NCI-H82 treated with DMSO at 0.1 percent for 48 hours (cell line): Measurements from ENCODE around the gene DTX3.
"Not testable (repeated sequence)": the region's sequence is repeated elsewhere in the genome, so short reads cannot be mapped to it uniquely, and the experiment has no call there.

Source experiments
- DNase-seq: peaks from one replicate; lab custom pipeline; 2025; ENCODE audit not compliant: unreplicated experiment; lab: John Stamatoyannopoulos, UW

Gene DTX3

DNA sequence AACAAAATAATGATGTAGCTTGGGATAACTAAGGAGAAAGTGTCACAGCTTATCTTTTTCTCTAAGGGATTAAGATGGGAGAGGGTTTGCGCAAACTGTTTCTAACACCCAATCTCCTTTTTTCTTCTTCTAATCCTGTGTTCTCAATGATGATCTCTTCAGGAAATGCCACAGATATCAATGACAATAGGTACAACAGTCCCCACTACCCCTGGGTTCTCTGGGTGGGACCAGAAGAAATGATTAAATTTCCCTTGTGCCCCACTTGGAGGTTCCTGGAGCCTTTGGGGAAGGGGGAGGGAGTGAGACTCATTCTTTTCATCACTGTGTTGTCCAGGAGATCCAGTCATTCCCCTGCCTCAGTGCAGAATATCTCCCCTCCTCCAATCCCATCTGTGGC lies 22.2 kb upstream of the DTX3 start:
- DNase-seq: no peak

DNA sequence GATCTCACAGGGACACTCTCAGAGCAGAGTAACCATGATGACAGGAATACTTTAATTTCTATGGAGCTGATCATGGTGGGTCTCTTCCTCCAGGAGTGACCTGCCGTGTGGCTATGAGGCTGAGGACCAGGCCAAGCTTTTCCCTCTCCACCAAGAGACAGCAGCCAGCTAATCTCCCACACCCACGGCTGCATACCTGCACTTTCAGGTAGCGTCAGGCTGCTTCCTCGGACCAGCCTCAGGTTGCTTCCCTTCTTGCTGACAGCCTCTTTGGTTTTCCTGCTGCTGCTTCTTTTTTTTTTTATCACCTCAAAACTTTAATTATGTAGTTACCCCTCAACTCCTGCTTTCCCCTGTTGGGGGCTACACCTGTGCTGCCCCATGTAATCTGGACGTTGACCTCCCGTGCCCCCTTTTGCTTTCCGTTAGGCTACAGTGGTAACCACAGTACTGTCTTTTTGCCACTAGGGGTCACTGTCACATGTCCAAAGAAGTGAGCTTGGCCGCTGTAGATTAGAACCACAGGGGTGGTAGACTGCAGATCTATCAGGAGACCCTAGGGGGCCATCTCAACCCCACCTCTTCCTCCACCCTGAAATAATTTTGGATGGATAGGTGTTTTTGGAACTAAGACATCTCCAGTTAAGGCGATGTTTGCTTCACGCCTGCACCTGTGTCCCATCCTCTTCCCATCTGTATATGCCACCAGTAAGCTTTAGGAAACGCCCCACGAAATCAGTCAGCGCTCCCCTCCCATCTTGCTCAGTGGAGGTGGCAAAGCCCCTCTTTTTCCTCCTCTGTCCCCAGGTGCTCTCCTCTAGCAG lies 21.4 kb upstream of the DTX3 start:
- peak; percentile 60 for DNase-seq

DNA sequence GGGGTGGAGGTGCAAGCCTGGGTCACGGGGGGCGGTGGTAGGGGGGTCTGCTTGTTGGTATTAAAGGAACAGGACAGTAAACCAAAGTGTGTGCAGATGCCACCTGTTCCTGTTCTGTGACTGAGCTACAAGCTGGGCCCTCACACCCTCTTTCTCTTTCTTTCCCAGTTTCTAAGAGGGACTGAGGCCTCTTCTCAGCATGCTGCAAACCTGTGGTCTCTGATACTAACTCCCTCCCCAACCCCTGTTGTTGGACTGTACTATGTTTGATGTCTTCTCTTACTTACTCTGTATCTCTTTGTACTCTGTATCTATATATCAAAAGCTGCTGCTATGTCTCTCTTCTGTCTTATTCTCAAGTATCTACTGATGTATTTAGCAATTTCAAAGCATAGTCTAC lies 20.6 kb upstream of the DTX3 start:
- no peak for DNase-seq

DNA sequence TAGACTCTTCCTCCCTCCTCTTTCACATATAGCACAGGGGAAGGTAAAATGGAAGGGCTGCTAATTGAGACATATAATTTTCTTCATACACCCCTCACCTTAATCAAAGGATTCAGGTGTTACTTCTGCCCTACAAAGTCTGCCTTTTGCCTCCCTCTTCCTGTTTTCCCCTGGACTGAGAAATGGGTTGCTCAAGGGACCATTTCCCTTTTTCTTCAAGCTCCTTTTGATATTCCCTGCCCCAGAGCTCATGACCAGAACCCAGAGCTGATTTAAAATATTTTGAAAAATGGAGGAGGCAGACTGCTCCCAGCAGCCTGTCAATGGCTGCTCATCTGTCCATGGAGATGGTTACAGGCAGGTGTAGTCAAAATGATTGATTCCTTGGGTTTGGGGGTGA lies 19.9 kb upstream of the DTX3 start:
- no peak for DNase-seq

DNA sequence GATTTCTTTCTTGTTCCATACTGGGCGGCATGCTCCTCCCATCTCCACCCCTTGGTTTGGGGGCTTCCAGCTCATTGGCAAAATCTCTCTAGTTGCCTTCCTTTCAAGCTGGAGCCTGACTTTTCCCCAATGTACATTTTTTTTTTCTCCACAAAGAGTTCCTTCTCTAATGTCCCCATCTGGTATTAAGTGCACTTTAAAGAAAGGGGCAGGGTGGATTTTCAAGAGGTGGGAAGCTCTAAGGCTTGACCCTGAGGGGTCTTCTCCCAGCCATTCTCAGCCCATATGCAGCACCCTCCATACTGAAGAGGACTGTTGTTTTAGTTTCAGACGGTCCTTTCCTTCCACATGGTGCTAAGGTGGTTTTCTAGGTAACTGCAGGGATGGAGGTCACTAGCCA lies 19.5 kb upstream of the DTX3 start:
- no peak for DNase-seq

DNA sequence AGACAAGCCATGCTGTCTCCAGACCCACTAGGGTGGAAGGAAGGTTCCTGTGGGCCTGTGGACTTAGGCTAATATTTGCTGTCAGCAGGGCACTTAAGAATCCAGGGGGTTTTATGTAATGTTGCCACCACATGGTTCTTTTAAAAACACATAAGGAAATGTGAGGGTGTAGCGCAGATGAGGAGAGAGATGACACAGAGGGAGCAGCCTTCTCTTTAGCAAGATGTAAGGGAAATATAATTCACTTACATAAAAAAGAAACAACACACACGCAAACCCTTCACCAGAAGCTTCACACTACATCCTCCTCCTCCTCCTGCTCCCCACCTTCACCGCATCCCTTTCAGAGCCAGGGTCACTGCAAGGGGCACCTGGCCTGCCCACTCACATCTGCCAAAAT lies 18.5 kb upstream of the DTX3 start:
- no peak for DNase-seq

DNA sequence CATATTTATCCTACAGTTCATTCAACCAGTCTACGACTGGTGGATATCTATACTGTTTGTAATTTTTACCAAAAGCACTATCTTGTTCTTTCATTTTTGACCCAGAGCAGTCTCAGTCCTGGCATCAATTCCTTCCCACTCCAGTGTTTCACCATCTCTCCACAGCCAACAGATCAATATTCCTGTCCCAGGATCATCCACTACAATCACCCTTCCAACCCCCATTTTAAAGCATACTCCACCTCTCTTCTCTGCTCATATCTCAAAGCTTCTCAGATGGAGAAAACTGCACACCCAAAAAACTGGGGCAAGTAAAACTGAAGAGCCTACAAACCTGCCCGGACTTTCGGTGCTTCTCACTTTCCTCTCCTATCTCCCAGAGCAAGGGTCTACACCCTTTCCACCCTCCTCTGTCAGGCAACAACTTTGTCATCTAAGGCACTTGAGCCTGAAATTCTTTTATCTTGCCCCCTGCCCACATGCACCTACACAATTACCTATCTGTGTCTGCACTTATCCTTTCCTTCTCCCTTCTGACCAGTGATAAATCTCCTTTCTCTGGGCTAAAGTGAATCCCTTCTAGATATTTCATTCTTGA lies 17.7 kb upstream of the DTX3 start:
- no peak for DNase-seq

DNA sequence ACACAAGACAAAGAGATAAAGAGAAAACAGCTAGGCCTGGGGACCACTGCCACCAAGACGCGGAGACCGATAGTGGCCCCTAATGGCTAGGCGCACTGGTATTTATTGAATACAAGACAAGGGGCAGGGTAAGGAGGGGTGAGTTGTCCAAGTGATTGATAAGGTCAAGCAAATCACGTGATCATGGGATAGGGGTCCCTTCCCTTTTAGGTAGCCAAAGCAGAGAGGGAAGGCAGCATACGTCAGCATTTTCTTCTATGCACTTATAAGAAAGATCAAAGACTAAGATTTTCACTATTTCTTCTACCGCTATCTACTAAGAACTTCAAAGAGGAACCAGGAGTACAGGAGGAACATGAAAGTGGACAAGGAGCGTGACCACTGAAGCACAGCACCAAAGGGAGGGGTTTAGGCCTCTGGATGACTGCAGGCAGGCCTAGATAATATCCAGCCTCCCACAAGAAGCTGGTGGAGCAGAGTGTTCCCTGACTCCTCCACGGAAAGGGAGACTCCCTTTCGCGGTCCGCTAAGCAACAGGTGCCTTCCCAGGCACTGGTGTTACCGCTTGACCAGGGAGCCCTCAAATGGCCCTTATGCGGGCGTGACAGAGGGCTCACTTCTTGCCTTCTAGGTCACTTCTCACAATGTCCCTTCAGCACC lies 15.5 kb upstream of the DTX3 start:
- not testable (repeated sequence) for DNase-seq

DNA sequence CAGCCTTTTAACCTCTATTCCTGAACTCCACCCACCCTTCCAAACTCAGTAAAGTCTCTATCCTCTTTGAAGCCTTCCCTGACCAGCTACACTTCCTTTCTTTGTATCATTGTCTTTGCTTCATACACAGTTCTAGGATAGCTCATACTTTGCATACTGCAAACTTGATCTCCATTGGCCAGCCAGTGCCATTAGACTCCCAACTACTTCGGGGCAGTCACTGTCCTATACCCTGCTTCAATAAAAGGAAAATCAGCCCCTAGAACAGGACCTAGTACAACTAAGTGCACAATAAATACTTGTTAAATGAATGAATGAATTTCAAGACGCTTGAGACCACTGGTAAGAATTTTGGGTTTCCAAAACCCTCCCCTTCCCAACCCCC lies 14.2 kb upstream of the DTX3 start:
- no peak for DNase-seq

DNA sequence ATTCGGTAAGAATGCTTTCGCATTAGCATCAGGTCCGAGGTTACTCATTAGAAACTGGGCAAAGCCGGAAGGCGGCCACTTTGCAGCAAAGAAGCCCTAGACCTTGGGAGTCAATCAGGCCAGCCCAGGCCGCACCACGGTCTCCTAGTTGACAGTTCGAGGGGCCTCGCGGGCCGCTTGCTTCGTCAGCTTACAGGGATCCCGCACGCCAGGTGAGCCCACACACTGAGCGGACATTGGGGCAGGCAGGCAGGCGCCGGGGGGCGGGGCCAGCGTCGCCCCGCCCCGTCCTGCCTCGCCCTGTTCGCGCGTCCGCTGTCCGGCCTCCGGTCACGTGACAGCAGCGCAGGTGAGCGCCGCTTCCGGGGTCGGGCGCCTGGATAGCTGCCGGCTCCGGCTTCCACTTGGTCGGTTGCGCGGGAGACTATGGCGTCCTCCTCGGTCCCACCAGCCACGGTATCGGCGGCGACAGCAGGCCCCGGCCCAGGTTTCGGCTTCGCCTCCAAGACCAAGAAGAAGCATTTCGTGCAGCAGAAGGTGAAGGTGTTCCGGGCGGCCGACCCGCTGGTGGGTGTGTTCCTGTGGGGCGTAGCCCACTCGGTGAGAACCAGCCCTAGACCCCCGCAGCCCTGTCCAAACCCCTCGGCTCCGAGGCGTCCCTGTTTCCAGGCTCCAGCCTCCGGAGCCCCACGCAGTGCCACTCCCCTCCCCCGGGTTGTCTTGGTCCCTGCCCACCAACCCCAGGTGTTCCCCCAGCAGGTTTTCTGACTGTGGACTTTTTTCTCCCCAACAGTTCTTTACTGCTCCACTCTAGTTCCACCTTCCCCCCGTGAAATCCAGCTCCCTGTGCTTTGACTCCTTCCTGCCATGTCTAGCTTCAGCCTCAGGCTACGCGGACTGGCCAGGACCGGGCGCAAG lies 13.5 kb upstream of the DTX3 start, which contains the start of gene PIP4K2C:
Gene PIP4K2C (plus strand): TSS at position 329 of the 918 bp plus-strand sequence. CDS start 98 bp downstream, at position 427.
- DNase-seq: peak; percentile 31

DNA sequence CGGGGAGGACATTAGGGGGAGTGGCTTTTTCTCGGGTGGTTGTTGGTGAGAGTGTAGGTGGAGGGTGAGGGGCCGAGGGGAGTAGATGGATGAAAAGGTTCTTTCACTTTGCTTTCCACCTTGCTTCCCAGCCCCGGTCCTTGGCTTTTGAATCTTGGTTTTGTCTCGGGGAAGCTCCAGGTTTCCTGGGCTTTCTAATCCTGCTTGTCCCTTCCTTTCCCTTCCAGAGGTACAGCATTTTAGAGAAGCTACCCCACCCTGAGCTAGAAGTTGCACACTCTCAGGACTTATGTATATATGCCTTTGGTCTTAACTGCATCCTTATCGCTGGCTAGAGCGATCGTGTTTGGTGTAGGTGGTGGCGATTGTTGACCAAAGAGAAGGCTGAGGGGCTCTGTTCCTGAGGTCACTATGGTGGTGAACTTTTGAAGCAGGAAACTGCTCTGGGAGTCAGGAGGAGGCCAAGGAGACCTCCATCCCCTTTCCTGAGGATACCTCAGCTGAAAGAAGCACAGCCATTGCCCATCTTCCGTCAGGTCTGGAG lies 12.8 kb upstream of the DTX3 start:
- no peak for DNase-seq

DNA sequence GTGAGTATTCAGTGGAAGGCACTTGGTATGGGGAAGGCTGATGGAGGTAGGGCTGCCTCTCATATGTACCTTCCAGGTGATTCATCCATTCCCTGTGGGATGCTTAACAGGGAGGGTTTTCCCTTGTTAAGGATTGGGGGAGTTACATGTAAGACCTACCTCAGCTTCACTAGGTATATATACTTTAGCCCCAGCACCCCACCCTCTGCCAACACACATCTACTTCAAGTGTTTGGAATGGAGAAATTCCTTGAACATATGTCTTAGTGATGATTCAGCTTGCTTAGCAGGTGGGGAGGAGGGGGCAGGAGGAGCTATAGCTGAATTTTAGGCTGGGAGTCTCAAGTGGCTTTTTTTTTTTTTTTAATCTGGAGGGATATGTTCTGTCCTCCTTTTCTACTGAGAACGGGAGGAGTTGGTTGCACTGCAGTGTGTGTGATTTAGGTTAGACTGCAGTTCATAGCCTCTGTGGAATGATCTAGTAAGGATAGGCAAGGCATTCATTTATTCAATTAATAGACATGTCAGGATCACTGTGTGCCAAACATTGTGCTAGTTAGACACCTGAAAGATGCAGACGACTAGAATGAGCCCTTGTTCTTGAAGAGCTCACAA lies 12.0 kb upstream of the DTX3 start:
- no peak for DNase-seq

DNA sequence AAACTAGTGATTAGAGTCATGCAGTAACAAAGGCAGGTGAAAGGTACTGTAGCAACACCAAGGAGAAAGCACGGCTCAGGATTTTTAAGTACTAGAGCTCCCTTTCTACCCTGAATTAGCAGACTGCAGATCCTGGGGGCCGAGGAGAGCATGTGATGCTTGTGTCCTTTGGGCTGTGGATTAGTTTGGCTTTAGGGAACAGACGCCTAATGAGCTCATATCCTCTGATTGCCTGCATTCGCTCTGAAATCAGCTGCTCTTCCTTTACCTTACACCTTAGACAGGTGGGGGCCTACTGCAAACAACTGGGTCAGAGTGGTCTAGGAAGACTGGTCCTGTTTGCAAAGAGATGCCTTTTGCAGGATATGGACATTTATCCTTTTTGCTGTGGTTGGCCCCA lies 11.4 kb upstream of the DTX3 start:
- DNase-seq: peak; percentile 69

DNA sequence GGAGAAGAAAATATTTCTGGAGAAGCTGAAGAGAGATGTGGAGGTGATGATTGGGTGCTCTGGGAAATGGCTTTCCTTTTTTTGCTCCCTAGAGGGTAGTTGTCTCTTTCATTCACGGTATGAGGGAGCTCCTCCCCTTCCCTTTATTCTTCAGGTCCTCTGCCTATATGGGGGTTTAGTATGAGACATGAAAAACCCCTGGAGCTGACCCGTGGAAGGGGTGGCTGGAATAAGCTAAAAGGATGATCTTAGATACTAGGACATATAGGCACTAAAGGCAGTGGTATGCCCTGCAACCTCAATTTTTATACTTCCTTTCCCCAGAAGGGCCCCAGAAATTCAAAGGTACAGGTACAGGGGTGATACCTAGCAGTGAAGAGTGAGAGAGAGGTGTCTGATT lies 4.2 kb upstream of the DTX3 start:
- no peak for DNase-seq

DNA sequence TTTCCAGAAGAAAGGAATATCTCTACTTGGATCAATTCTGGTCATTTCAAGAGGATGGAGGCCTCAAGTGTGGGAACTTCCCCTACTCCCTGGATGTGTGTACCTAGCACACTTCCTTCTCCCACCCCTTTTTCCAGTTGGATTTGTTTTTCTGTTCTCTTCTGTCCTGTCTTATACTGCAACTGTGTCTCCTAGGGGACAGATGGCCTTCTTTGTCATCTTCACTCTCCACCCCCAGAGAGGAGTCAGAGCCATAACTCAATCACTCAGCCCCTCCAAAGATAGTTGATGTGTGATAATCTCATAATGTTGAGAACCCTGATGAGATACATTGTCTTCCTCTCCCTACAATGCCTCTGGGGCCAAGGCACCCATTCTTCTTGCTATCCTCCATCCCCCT lies 2.1 kb upstream of the DTX3 start:
- peak; percentile 58 for DNase-seq

DNA sequence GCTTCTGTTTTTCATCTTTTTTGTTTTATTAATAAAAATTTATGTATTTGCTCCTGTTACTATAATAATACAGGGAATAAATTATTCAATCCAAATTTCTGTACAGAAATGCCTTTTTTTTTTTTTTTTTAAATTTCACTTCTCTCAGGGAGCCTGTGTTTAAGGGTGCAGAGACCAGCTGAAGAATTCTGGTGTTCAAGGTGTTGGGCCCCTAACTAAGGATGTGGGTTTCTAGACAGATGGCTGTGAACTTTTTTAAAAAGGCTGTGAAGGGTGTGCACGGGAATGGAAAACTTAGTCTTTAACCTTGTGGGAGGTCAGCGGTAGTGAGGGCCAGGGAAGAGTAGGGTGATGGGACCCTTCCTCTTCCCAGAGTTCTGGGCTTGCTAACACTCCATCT lies 1.3 kb upstream of the DTX3 start:
- no peak for DNase-seq

DNA sequence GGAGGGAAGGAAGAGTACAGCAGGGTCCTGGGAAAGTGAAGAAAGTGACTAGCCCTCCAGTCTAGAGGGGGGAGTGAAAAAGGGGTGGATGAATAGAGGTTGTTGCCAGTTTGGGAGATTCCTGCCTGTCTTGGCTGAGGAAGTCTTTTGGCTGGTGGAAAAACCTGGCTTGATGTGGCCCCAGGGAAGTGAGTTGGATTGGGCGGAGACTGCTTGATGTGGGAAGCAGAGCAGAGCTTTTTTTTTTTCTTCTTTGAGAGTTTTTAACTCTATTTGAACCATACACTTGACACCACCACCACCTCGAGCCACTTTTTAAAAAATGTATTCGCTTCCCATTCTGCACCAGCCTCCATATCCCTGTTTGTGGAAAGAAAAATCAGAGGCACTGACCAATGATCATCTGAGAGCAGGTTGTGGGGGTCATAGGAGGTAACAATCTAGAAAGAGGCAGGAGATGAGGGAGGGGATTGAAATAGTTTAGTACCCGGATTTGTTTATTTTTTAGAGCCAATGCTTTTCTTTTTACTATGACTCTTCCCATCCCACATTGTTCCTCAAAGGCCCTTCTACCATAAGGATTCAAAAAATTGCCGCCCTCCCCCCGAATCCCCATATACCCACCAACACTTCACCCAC lies 690 bp upstream of the DTX3 start:
- DNase-seq: no peak

DNA sequence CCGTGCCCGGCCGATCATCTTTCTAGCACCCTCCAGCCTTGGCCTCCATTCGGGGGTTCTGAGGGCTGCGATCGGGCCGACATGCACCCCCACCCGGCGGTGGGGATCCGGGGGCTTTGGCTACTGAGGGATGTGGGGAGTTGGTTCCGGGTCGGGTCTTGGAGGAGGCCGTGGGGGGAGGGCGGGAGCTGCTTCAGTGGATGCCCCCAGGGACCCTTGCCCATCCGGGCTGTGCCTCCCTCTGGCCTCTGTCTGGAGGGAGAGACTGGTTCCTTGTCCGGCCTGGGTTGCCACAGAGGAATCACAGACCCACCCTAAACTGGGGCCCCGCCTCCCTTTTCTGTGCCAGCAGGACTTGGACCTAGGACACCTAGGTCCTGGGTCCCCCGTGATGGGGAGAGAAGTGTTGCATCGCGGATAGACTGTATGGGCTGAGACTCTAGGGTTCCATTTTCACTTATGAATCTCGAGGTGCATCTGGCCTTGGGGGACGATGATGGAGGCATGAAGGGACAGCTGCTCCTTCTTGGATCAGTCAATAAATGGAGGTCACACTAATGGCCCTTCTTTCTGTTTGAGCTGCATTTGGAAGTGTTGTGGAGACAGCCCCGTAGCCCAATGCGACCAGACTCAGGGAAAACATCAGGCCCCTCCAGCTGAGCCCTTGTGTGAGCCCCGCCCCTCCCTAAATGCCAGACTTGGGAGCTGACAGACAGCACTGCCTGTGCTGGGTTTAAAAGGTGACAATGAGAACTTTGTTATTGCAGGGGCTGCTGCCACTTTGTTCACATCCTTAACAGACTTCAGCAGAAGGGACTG lies 577 bp downstream of the DTX3 start:
- no peak for DNase-seq

DNA sequence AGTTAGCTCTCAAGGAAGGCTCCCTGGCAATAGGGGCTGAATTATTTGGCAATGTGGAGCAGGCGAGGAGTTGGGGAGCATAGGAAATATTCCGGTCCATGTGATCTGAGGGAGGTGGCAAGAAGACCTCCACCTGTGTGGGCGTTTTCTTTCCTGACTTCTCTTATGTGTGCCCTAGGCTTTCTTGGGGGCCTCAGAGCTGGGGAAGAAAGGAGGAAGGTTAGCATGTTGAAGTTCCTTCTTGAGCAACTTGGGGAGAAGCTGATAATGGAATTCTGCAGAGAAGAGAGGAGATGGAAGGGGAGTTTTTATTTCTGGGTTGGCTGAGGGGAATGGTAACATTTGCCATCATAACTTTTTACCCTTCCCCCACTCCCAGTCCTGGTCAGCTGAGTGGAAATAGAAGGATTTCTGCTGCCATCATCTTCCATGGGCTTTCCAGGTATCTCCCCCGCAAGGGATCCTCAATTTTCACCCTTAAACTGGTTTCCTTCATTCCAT lies 1.2 kb downstream of the DTX3 start:
- DNase-seq: no peak
